Activated T-cell treated with anti-CD3 and anti-CD28 coated beads, Interleukin-2, amount 50 U/mL, for 24 hours (primary cell): ENCODE measurements around the gene GNB2.
"Not testable (repeated sequence)": the region's sequence is repeated elsewhere in the genome, so short reads cannot be mapped to it uniquely, and the experiment has no call there.

Experiments used
- DNase-seq: peaks from one replicate; pipeline ENCODE4 v3.0.0-alpha.2; 2020
- H3K27ac Mint-ChIP-seq: 2 replicates; pipeline ENCODE4 v1.8.0; 2020; ENCODE audit warnings: mild to moderate bottlenecking, mixed read lengths
- H3K27me3 Mint-ChIP-seq: 2 replicates; pipeline ENCODE4 v1.8.0; 2020; ENCODE audit warnings: mixed read lengths
- H3K36me3 Mint-ChIP-seq: 2 replicates; pipeline ENCODE4 v1.8.0; 2020; ENCODE audit warnings: low read depth, mixed read lengths
- H3K4me1 Mint-ChIP-seq: 2 replicates; pipeline ENCODE4 v1.8.0; 2020; ENCODE audit warnings: low read depth, mixed read lengths
- H3K4me3 Mint-ChIP-seq: 2 replicates; pipeline ENCODE4 v1.8.0; 2020; ENCODE audit warnings: mild to moderate bottlenecking, moderate library complexity, mixed read lengths
- H3K9me3 Mint-ChIP-seq: 2 replicates; pipeline ENCODE4 v1.8.0; 2020; ENCODE audit warnings: mixed read lengths

The GNB2 gene

DNA sequence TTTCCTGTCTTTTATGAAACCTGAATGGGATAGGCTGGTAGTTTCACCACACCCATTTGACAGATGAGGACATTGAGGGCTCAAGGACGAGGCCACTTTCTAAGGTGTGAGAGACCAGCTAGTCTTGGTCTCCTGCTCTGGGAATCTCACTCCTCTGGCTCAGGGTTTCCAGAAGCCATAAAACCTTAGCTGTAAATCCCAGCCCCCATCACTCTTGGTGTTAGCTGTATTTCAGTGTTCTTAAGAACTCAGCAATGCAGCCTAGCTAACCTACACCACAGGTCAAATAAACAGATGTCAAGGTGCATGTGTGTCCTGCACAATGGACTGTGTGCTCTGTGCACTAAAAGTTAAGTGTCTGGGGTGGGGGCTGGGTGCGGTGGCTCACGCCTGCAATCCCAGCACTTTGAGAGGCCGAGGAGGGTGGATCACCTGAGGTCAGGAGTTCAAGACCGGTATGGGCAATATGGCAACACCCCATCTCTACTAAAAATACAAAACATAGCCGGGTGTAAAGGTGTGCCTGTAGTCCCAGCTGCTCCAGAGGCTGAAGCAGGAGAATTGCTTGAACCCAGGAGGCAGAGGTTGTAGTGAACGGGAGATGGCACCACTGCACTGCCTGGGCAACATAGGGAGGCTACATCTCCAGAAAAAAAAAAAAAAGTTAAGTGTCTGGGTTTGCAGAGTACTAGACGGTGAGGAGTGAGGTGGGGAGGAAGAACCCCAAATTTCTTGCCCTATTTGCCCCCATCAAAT is 46.2 kb downstream of the GNB2 start:
- H3K4me1 Mint-ChIP-seq = no peaks in the 10 kb centered on the region
- DNase-seq = no peak
- H3K4me3 Mint-ChIP-seq = no peak overlapping the region
- peaks cover 5% of the 10 kb centered on the region for H3K9me3 Mint-ChIP-seq
- no peaks in the 10 kb centered on the region for H3K36me3 Mint-ChIP-seq
- no peak overlapping the region for H3K27ac Mint-ChIP-seq
- H3K27me3 Mint-ChIP-seq = peaks cover 50% of the 10 kb centered on the region

DNA sequence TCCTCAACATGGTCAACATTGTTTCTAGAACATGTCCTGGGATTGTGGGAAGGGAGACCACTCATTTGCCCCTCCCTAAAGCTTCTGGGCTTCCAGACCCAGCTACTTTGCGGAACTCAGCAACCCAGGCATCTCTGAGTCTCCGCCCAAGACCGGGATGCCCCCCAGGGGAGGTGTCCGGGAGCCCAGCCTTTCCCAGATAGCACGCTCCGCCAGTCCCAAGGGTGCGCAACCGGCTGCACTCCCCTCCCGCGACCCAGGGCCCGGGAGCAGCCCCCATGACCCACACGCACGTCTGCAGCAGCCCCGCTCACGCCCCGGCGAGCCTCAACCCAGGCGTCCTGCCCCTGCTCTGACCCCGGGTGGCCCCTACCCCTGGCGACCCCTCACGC is 46.7 kb downstream of the GNB2 start, which contains the start of gene EPO:
TSS of gene EPO (plus strand) at position 190 of the 392 bp plus-strand sequence. CDS start 513 bp downstream, outside the sequence.
- peaks cover 5% of the 10 kb centered on the region for H3K9me3 Mint-ChIP-seq
- H3K4me1 Mint-ChIP-seq = peaks cover 2% of the 10 kb centered on the region
- peaks cover 50% of the 10 kb centered on the region for H3K27me3 Mint-ChIP-seq
- DNase-seq = no peak
- H3K36me3 Mint-ChIP-seq = no peaks in the 10 kb centered on the region
- H3K4me3 Mint-ChIP-seq = no peak within 1 kb of the TSS
- H3K27ac Mint-ChIP-seq = no peak within 1 kb of the TSS

DNA sequence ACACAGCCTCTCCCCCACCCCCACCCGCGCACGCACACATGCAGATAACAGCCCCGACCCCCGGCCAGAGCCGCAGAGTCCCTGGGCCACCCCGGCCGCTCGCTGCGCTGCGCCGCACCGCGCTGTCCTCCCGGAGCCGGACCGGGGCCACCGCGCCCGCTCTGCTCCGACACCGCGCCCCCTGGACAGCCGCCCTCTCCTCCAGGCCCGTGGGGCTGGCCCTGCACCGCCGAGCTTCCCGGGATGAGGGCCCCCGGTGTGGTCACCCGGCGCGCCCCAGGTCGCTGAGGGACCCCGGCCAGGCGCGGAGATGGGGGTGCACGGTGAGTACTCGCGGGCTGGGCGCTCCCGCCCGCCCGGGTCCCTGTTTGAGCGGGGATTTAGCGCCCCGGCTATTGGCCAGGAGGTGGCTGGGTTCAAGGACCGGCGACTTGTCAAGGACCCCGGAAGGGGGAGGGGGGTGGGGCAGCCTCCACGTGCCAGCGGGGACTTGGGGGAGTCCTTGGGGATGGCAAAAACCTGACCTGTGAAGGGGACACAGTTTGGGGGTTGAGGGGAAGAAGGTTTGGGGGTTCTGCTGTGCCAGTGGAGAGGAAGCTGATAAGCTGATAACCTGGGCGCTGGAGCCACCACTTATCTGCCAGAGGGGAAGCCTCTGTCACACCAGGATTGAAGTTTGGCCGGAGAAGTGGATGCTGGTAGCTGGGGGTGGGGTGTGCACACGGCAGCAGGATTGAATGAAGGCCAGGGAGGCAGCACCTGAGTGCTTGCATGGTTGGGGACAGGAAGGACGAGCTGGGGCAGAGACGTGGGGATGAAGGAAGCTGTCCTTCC is 47.3 kb downstream of the GNB2 start:
- H3K27me3 Mint-ChIP-seq = peaks cover 50% of the 10 kb centered on the region
- peaks cover 5% of the 10 kb centered on the region for H3K9me3 Mint-ChIP-seq
- H3K36me3 Mint-ChIP-seq = no peaks in the 10 kb centered on the region
- no peak overlapping the region for H3K27ac Mint-ChIP-seq
- peaks cover 2% of the 10 kb centered on the region for H3K4me1 Mint-ChIP-seq
- no peak for DNase-seq
- no peak overlapping the region for H3K4me3 Mint-ChIP-seq

DNA sequence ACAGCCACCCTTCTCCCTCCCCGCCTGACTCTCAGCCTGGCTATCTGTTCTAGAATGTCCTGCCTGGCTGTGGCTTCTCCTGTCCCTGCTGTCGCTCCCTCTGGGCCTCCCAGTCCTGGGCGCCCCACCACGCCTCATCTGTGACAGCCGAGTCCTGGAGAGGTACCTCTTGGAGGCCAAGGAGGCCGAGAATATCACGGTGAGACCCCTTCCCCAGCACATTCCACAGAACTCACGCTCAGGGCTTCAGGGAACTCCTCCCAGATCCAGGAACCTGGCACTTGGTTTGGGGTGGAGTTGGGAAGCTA is 47.9 kb downstream of the GNB2 start:
- peaks cover 5% of the 10 kb centered on the region for H3K9me3 Mint-ChIP-seq
- H3K27me3 Mint-ChIP-seq = peaks cover 50% of the 10 kb centered on the region
- no peak overlapping the region for H3K4me3 Mint-ChIP-seq
- DNase-seq = no peak
- peaks cover 2% of the 10 kb centered on the region for H3K4me1 Mint-ChIP-seq
- H3K27ac Mint-ChIP-seq = no peak overlapping the region
- no peaks in the 10 kb centered on the region for H3K36me3 Mint-ChIP-seq

DNA sequence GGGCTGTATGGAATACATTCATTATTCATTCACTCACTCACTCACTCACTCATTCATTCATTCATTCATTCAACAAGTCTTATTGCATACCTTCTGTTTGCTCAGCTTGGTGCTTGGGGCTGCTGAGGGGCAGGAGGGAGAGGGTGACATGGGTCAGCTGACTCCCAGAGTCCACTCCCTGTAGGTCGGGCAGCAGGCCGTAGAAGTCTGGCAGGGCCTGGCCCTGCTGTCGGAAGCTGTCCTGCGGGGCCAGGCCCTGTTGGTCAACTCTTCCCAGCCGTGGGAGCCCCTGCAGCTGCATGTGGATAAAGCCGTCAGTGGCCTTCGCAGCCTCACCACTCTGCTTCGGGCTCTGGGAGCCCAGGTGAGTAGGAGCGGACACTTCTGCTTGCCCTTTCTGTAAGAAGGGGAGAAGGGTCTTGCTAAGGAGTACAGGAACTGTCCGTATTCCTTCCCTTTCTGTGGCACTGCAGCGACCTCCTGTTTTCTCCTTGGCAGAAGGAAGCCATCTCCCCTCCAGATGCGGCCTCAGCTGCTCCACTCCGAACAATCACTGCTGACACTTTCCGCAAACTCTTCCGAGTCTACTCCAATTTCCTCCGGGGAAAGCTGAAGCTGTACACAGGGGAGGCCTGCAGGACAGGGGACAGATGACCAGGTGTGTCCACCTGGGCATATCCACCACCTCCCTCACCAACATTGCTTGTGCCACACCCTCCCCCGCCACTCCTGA is 49.1 kb downstream of the GNB2 start:
- Mint-ChIP-seq H3K4me1 (peaks cover 2% of the 10 kb centered on the region), H3K27ac (no peak overlapping the region), H3K36me3 (no peaks in the 10 kb centered on the region), H3K4me3 (no peak overlapping the region), H3K27me3 (peaks cover 56% of the 10 kb centered on the region), H3K9me3 (peaks cover 5% of the 10 kb centered on the region)
- no peak for DNase-seq

DNA sequence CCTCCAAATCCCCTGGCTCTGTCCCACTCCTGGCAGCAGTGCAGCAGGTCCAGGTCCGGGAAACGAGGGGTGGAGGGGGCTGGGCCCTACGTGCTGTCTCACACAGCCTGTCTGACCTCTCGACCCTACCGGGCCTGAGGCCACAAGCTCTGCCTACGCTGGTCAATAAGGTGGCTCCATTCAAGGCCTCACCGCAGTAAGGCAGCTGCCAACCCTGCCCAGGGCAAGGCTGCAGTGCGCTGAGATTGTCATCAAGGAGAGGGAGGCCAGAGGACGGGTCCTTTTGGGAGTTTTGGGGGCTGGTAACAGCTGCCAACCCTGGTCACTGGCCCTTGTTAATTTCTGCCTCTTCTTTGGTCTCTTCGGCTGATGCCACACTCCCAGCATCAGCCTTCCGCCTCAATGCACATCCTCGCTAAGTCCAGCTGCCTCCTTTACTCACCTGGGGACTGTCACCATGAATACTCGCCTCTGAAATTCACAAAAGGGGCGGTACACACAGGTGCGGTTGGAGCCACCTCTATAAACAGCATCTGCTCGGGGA is 50.3 kb downstream of the GNB2 start:
- Mint-ChIP-seq H3K4me1 (peaks cover 2% of the 10 kb centered on the region), H3K4me3 (no peak overlapping the region), H3K27me3 (peaks cover 54% of the 10 kb centered on the region), H3K27ac (no peak overlapping the region), H3K9me3 (peaks cover 3% of the 10 kb centered on the region), H3K36me3 (no peaks in the 10 kb centered on the region)
- DNase-seq = no peak

DNA sequence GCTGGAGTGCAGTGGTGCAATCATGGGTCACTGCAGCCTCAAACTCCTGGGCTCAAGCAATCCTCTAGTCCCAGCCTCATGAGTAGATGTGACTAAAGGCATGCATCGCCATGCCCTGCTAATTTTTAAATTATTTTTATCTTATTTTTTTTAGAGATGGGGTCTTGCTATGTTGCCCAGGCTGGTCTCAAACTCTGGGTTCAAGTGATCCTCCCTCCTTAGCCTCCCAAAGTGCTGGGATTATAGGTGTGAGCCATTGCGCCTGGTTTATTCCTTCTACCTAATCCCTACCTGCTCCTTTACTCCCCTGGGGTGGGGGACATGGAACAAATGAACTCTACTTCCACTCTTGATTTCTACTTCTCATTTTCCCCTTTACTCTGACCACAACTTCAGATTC is 50.8 kb downstream of the GNB2 start:
- H3K27me3 Mint-ChIP-seq = peaks cover 50% of the 10 kb centered on the region
- not testable (repeated sequence) for H3K9me3 Mint-ChIP-seq, DNase-seq, H3K4me1 Mint-ChIP-seq, H3K4me3 Mint-ChIP-seq, H3K27ac Mint-ChIP-seq, H3K36me3 Mint-ChIP-seq

DNA sequence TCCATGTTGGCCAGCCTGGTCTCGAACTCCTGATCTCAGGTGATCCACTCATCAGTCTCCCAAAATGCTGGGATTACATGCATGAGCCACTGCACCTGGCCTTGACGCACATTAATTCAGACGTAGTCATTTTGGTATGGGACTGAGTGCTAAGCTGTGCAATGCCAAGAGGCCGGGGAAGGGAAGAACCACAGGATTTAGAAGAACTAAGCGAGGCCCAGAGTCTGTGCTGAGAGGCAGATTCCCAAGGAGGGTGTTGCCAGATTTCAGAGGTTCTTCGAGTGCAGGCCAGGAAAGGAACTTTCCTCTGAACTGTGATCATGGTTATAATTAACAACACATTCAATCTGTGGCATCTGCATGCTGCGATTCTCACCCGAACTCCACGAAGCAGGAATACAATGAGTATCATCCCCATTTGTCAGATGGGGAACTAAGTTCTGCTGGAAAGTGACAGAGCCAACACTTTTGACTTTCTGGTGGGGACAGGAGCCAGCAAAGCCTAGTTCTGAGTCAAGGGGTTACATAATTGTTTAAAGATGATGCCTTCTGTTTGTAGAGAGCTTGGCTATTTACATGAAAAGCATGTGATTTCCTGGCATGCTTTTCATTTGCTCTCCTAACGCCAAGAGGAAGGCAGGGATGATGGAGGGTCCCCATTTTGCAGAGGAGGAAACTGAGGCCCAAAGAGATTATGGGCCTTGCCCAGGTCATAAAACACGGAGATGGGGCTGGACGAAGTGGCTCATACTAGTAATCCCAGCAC is 53.6 kb downstream of the GNB2 start:
- peaks cover 28% of the 10 kb centered on the region for H3K27me3 Mint-ChIP-seq
- H3K4me1 Mint-ChIP-seq = peaks cover 2% of the 10 kb centered on the region
- H3K27ac Mint-ChIP-seq = no peak overlapping the region
- no peak for DNase-seq
- no peaks in the 10 kb centered on the region for H3K9me3 Mint-ChIP-seq
- H3K36me3 Mint-ChIP-seq = no peaks in the 10 kb centered on the region
- H3K4me3 Mint-ChIP-seq = no peak overlapping the region

DNA sequence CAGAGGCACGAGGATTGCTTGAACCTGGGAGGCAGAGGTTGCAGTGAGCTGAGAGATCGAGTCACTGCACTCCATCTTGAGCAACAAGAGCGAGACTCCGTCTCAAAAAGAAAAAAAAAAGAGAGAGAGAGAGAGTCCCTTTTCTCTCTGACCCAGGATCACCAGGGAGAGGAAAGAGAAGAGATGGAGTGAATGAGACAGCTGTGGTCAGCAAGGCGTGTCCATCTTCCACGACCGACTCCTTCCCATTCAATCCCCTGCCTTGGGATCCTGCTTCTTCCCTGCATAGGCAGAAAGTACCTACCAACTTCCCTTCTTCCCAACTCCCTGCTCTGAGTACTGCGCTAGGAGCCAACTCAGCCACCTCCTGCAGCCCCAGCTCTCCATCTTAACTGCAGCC is 54.7 kb downstream of the GNB2 start:
- Mint-ChIP-seq H3K36me3 (no peaks in the 10 kb centered on the region), H3K27me3 (peaks cover 17% of the 10 kb centered on the region), H3K4me3 (no peak overlapping the region), H3K4me1 (peaks cover 2% of the 10 kb centered on the region), H3K27ac (no peak overlapping the region), H3K9me3 (no peaks in the 10 kb centered on the region)
- DNase-seq = no peak
